Measurements from ENCODE around the gene CEACAM19. TPM values are rescaled to one million over a fixed set of nuclear protein-coding genes. Genes with fewer than 3 reads are reported as not detected.

Gene CEACAM19
- total and polyA plus RNA-seq, 9 of the 15 experiments (the other 6 are each of a cell fraction or from before 2014, with no cell fraction given), result 0.15 to 0.30 (median 0.23) TPM; not detected in 5

DNA sequence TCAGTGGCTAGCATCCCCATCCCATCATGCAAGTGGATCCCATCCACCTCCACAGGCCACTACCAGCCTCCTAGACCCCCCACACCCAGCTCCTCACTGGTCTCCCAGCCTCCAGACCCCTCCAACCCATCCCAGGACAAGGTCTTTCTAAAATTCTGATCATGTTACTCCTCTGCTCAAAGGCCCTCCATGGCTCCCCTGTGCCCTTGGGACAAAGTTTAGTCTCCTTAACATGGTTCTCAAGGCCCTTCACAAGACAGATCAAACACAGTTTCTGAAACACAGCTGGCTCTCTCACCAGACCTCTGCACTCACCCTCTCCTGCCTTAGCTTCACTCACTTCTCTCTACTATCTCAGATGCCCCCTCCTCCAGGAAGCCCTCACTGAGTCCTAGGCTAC lies 9.3 kb downstream of the CEACAM19 start:
- POLR2A ChIA-PET, result interaction anchor here (0.6 to 1.2 kb wide), 2 partner anchors 17 to 308 kb away, joined by 3 to 4 read pairs; no protein-coding TSS in a partner anchor
- H3K27me3 ChIP-seq (ENCODE audit: control insufficient read depth in 2 of 2, insufficient read depth in 2 of 2, low read length in 2 of 2), result no peaks in the 10 kb centered on the region
- TF ChIP-seq, protein P1, sequence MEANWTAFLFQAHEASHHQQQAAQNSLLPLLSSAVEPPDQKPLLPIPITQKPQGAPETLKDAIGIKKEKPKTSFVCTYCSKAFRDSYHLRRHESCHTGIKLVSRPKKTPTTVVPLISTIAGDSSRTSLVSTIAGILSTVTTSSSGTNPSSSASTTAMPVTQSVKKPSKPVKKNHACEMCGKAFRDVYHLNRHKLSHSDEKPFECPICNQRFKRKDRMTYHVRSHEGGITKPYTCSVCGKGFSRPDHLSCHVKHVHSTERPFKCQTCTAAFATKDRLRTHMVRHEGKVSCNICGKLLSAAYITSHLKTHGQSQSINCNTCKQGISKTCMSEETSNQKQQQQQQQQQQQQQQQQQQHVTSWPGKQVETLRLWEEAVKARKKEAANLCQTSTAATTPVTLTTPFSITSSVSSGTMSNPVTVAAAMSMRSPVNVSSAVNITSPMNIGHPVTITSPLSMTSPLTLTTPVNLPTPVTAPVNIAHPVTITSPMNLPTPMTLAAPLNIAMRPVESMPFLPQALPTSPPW (CRISPR knock-in tag; IDR thresholded peaks at IDR 0.05), result no peak
- TF ChIP-seq BCOR (IDR thresholded peaks at IDR 0.05) (peak; percentile 47; the same call in 1 of the 2 replicates), NEUROD1 (IDR thresholded peaks at IDR 0.05; ENCODE audit: borderline replicate concordance, low read depth, low read length, partially characterized antibody) (no peak), ZNF224 (CRISPR knock-in tag; IDR thresholded peaks at IDR 0.05) (no peak), KDM5B (IDR thresholded peaks at IDR 0.05; ENCODE audit: insufficient replicate concordance, low read depth, low read length) (no peak), ZNF212 (CRISPR knock-in tag; IDR thresholded peaks at IDR 0.05) (no peak), E2F3 (CRISPR knock-in tag; IDR thresholded peaks at IDR 0.05) (no peak), HNRNPK (IDR thresholded peaks at IDR 0.05; ENCODE audit: low read depth, low read length, poor library complexity, severe bottlenecking) (no peak), RBM25 (IDR thresholded peaks at IDR 0.05; ENCODE audit: low read depth, low read length, severe bottlenecking) (peak; percentile 44), ZNF324 (CRISPR knock-in tag; IDR thresholded peaks at IDR 0.05) (no peak), RBM14 (IDR thresholded peaks at IDR 0.05; ENCODE audit: borderline replicate concordance, insufficient read depth, low read depth, low read length) (no peak), ZNF75A (CRISPR knock-in tag; IDR thresholded peaks at IDR 0.05) (no peak), DMBX1 (CRISPR knock-in tag; IDR thresholded peaks at IDR 0.05; ENCODE audit: borderline replicate concordance) (no peak), ZNF143 (CRISPR knock-in tag; IDR thresholded peaks at IDR 0.05) (no peak), MECOM (CRISPR knock-in tag; IDR thresholded peaks at IDR 0.05) (no peak), ZNF41 (CRISPR knock-in tag; conservative IDR thresholded peaks at IDR 0.05) (no peak), BCL6 (CRISPR knock-in tag; IDR thresholded peaks at IDR 0.05) (no peak), KLF13 (tag; IDR thresholded peaks at IDR 0.05; ENCODE audit: borderline replicate concordance, low read depth) (no peak), GATAD2A (IDR thresholded peaks at IDR 0.05) (no peak), KLF16 (IDR thresholded peaks at IDR 0.05) (no peak)
- TF ChIP-seq, protein P2, sequence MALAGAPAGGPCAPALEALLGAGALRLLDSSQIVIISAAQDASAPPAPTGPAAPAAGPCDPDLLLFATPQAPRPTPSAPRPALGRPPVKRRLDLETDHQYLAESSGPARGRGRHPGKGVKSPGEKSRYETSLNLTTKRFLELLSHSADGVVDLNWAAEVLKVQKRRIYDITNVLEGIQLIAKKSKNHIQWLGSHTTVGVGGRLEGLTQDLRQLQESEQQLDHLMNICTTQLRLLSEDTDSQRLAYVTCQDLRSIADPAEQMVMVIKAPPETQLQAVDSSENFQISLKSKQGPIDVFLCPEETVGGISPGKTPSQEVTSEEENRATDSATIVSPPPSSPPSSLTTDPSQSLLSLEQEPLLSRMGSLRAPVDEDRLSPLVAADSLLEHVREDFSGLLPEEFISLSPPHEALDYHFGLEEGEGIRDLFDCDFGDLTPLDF (CRISPR knock-in tag; IDR thresholded peaks at IDR 0.05), result no peak

More for the DNA sequence above, 9.3 kb downstream of the CEACAM19 start:
- intact Hi-C loops (cut with micrococcal nuclease) (loop anchor here (10.0 kb wide), 1 partner anchor 106 kb away; no protein-coding TSS in a partner anchor), in situ Hi-C loops (cut with MboI) (no loop called here)
- Histone ChIP-seq H2AFZ (ENCODE audit: low read depth, low read length) (no peak overlapping the region), H3K36me3 (ENCODE audit: control insufficient read depth, insufficient read depth, low read length) (no peaks in the 10 kb centered on the region), H3K9me1 (ENCODE audit: control insufficient read depth, insufficient read depth, low read length) (no peaks in the 10 kb centered on the region), H3K4me1 (replicated peaks in 1 of 2; ENCODE audit: control insufficient read depth in 2 of 2, insufficient read depth in 2 of 2, low read length in 2 of 2) (peaks cover 13% of the 10 kb centered on the region in 2 experiments; a peak in 4 of 5 replicates), H4K20me1 (replicated peaks; ENCODE audit: control insufficient read depth, insufficient read depth, low read length) (no peaks in the 10 kb centered on the region), H3K27ac (ENCODE audit: extremely low read depth, low read depth, low read length) (no peak overlapping the region), H3K9me3 (replicated peaks; ENCODE audit: control insufficient read depth, insufficient read depth, low read depth, low read length) (no peaks in the 10 kb centered on the region), H3K4me3 (no peak overlapping the region), H3K4me2 (ENCODE audit: insufficient read depth, low read length) (no peak overlapping the region), H3K9ac (ENCODE audit: insufficient read depth in 1 of 2, low read depth in 2 of 2, low read length in 2 of 2) (no peak overlapping the region), H3K79me2 (ENCODE audit: control insufficient read depth, insufficient read depth, low read length) (no peaks in the 10 kb centered on the region)
- ATAC-seq, result no peak
- FAIRE-seq, result no peak
- no TSS peak for BruUV-seq (replicated peaks)
- CTCF ChIA-PET (ENCODE audit: low intra/inter-chr PET ratio), result interaction anchor here (0.7 kb wide), 1 partner anchor 24 kb away, joined by 3 read pairs; no protein-coding TSS in a partner anchor
- DNase-seq (ENCODE audit: extremely low read depth in 1 of 4, low spot score in 3 of 4), result no peak
